Karpas-422 (cell line): ENCODE data around the gene CHCHD6. TPM values are rescaled to one million over a fixed set of nuclear protein-coding genes. Genes with fewer than 3 reads are reported as not detected.

Experiments used
- DNase-seq: peaks from one replicate; pipeline ENCODE4 v3.0.0-alpha.2; 2015
- H2AFZ ChIP-seq: fragments of 200-600 bp; sonication (generic); 2 replicates; pipeline ENCODE4 v1.6.1; 2014; ENCODE audit warnings: antibody characterized with exemption, low read length, mixed read lengths
- H3K27ac ChIP-seq: fragments of 200-600 bp; sonication (generic); 2 replicates; pipeline ENCODE4 v1.5.1; 2014; ENCODE audit warnings: mild to moderate bottlenecking, low read length, moderate library complexity
- H3K27me3 ChIP-seq: fragments of 200-600 bp; sonication (generic); 2 replicates; pipeline ENCODE4 v1.6.1; 2014; ENCODE audit warnings: low read length, mixed read lengths
- H3K36me3 ChIP-seq: fragments of 200-600 bp; sonication (generic); 2 replicates; pipeline ENCODE4 v1.6.1; 2014; ENCODE audit warnings: low read length, mixed read lengths; ENCODE audit not compliant: insufficient read depth
- H3K4me1 ChIP-seq: fragments of 200-600 bp; sonication (generic); 2 replicates; pipeline ENCODE4 v1.6.1; 2014; ENCODE audit warnings: mild to moderate bottlenecking, low read length, mixed read lengths
- H3K4me2 ChIP-seq: fragments of 200-600 bp; sonication (generic); 2 replicates; pipeline ENCODE4 v1.6.1; 2014; ENCODE audit warnings: low read length, low read depth, mild to moderate bottlenecking; ENCODE audit not compliant: poor library complexity, severe bottlenecking
- H3K4me3 ChIP-seq: fragments of 200-600 bp; sonication (generic); 2 replicates; pipeline ENCODE4 v1.5.1; 2014; ENCODE audit warnings: mild to moderate bottlenecking, antibody characterized with exemption, low read length, mixed read lengths
- H3K79me2 ChIP-seq: fragments of 200-600 bp; sonication (generic); 2 replicates; pipeline ENCODE4 v1.6.1; 2014; ENCODE audit warnings: mild to moderate bottlenecking, low read length, mixed read lengths
- H3K9ac ChIP-seq: fragments of 200-600 bp; sonication (generic); 2 replicates; pipeline ENCODE4 v1.6.0; 2014; ENCODE audit warnings: low read length
- H3K9me2 ChIP-seq: fragments of 200-600 bp; sonication (generic), shearing (Covaris generic); replicated peaks from 2 replicates; pipeline ENCODE4 v1.6.0; 2014; ENCODE audit warnings: mild to moderate bottlenecking, low read length, moderate library complexity; ENCODE audit not compliant: insufficient read depth
- H3K9me3 ChIP-seq: fragments of 300-700, 200-600 bp; sonication (generic); 2 replicates; pipeline ENCODE4 v1.6.1; 2014; ENCODE audit warnings: low read length, mixed read lengths
- H4K20me1 ChIP-seq: fragments of 200-600 bp; sonication (generic); 2 replicates; pipeline ENCODE4 v1.6.1; 2014; ENCODE audit warnings: mild to moderate bottlenecking, antibody characterized with exemption, low read length, low read depth; ENCODE audit not compliant: insufficient read depth
- total RNA-seq: library from RNA; depleted of rRNA; stranded (reverse); fragments of >200 nt; shearing (Covaris generic); gene quantifications from 2 replicates; pipeline ENCODE4 v1.2.3, GENCODE V29; 2014; ENCODE audit warnings: low replicate concordance

CHCHD6 gene
- total RNA-seq, 1 experiment from 2014 or later = 12.8 TPM

- H3K27me3 ChIP-seq = no peaks in the 10 kb centered on the region
These were observed 30.2 kb downstream of the CHCHD6 start for GRCh38 chr3:126734106-126734723.

DNA sequence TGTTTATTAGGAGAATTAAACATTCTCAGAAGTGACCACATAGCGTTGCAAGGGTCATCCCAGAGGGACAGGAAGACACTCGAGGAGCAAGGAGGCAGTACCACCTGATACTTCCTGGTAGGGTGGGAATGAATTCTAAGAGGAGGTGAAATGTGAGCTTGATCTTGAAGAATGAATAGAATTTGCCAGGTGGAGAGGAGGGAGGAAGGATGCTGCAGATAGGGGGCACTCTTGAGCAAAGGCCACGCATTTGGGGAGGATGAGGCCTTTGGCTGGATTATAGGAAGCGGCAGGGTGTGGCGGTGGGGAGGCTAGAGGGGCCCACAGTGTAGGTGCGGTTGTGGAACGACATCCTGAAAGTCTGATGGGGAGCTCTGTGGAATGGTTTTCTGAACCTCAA lies 33.5 kb downstream of the CHCHD6 start:
- no peak for DNase-seq
- no peak overlapping the region for H3K4me3 ChIP-seq
- H3K4me2 ChIP-seq = no peak overlapping the region
- H3K79me2 ChIP-seq = no peaks in the 10 kb centered on the region
- H3K9ac ChIP-seq = no peak overlapping the region
- H2AFZ ChIP-seq = no peak overlapping the region
- H3K9me2 ChIP-seq = no peaks in the 10 kb centered on the region
- H3K4me1 ChIP-seq = no peaks in the 10 kb centered on the region
- no peaks in the 10 kb centered on the region for H3K9me3 ChIP-seq
- no peak overlapping the region for H3K27ac ChIP-seq
- peaks cover 23% of the 10 kb centered on the region for H4K20me1 ChIP-seq
- H3K27me3 ChIP-seq = no peaks in the 10 kb centered on the region
- no peaks in the 10 kb centered on the region for H3K36me3 ChIP-seq

More at GRCh38 chr3:126734106-126734723, 30.2 kb downstream of the CHCHD6 start:
- H3K27ac ChIP-seq = no peak overlapping the region
- H3K9ac ChIP-seq = no peak overlapping the region
- no peaks in the 10 kb centered on the region for H3K9me2 ChIP-seq
- peaks cover 23% of the 10 kb centered on the region for H4K20me1 ChIP-seq
- no peak overlapping the region for H3K4me2 ChIP-seq
- H3K4me3 ChIP-seq = no peak overlapping the region
- no peaks in the 10 kb centered on the region for H3K36me3 ChIP-seq
- no peaks in the 10 kb centered on the region for H3K4me1 ChIP-seq
- no peaks in the 10 kb centered on the region for H3K79me2 ChIP-seq
- no peak for DNase-seq
- no peak overlapping the region for H2AFZ ChIP-seq
- H3K9me3 ChIP-seq = no peaks in the 10 kb centered on the region

DNA sequence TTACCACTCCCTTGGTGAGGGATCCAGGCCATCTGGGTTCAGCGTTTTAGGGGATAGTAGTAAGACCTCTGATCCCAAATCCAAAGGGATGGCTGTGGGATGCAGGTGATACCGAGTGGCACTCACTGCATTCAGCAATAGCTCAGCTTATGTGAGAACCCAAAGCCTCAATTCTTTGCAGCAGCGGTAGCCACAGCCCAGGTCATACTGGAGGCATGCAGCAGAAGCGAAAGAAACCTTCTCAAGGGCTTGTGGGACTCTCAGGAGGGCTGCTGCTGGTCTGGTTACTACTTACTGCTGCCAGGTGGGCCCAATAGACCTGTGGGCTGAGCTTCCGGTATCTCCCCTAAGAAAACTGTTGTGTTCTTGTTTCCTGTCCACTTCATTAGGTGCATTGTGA lies 38.0 kb downstream of the CHCHD6 start:
- Histone ChIP-seq H3K9me3 (no peaks in the 10 kb centered on the region), H3K27me3 (no peaks in the 10 kb centered on the region), H3K9me2 (no peaks in the 10 kb centered on the region), H3K4me2 (no peak overlapping the region), H2AFZ (no peak overlapping the region), H3K27ac (no peak overlapping the region), H3K4me1 (no peaks in the 10 kb centered on the region), H3K4me3 (no peak overlapping the region), H4K20me1 (peaks cover 39% of the 10 kb centered on the region; the same call in 1 of the 2 replicates), H3K9ac (no peak overlapping the region), H3K79me2 (no peaks in the 10 kb centered on the region), H3K36me3 (no peaks in the 10 kb centered on the region)
- DNase-seq = no peak

DNA sequence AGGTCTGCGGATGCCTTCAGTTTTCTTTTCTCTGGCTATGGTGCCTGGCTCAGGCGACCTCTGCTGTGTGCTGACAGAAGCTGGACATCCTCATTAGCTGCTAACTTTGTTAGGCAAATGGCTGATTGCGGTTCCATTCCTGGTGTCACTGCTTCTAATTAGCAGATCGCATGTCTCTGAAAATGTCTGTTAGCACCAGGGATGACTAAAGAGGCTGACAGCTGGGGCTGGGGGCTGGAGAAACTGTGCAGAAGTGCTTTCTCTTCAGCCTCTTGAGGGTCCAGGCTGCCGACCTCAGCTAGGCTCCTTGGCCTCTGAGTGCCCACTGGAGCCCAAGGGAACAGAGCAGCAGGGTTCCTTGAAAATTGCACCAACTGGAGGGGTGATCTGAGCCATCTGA lies 39.3 kb downstream of the CHCHD6 start:
- H3K9ac ChIP-seq = no peak overlapping the region
- H3K9me2 ChIP-seq = no peaks in the 10 kb centered on the region
- H4K20me1 ChIP-seq = peaks cover 31% of the 10 kb centered on the region; the same call in 1 of the 2 replicates
- H3K9me3 ChIP-seq = no peaks in the 10 kb centered on the region
- no peak overlapping the region for H3K4me3 ChIP-seq
- no peaks in the 10 kb centered on the region for H3K79me2 ChIP-seq
- no peak overlapping the region for H3K4me2 ChIP-seq
- no peaks in the 10 kb centered on the region for H3K36me3 ChIP-seq
- H3K4me1 ChIP-seq = no peaks in the 10 kb centered on the region
- no peak overlapping the region for H3K27ac ChIP-seq
- no peak overlapping the region for H2AFZ ChIP-seq
- H3K27me3 ChIP-seq = no peaks in the 10 kb centered on the region
- no peak for DNase-seq

DNA sequence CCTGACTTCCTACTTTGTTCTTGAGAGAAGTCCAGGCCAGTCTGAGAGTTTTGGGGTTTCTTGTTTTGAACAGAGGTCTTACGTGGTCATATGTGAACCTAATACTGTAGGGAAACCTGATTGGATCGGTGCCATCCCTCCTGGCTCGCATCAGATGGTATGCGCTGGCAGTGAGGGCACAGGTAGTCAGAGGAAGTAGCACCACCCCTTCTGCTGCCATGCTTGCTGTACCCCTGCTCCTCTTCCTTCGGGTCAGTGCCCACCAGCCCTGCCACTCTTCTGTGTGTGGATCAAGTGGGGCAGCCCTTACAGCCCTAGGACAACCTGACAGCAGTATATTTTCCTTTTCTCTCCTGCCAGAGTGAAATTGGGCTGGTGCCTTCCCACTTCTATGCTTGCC lies 39.7 kb downstream of the CHCHD6 start:
- H3K79me2 ChIP-seq = no peaks in the 10 kb centered on the region

GRCh38 chr3:126745760-126746394 lies 41.8 kb downstream of the CHCHD6 start:
- Histone ChIP-seq H3K27ac (no peak overlapping the region), H3K4me3 (no peak overlapping the region), H2AFZ (no peak overlapping the region), H3K36me3 (no peaks in the 10 kb centered on the region), H3K4me2 (no peak overlapping the region), H3K79me2 (no peaks in the 10 kb centered on the region), H3K27me3 (no peaks in the 10 kb centered on the region), H3K9me2 (no peaks in the 10 kb centered on the region), H3K9me3 (no peaks in the 10 kb centered on the region), H3K9ac (no peak overlapping the region), H4K20me1 (peaks cover 31% of the 10 kb centered on the region; the same call in 1 of the 2 replicates), H3K4me1 (no peaks in the 10 kb centered on the region)
- no peak for DNase-seq

More for the DNA sequence above, 39.7 kb downstream of the CHCHD6 start:
- DNase-seq = no peak
- Histone ChIP-seq H3K4me3 (no peak overlapping the region), H3K9me3 (no peaks in the 10 kb centered on the region), H3K27ac (no peak overlapping the region), H3K36me3 (no peaks in the 10 kb centered on the region), H4K20me1 (peaks cover 30% of the 10 kb centered on the region; the same call in 1 of the 2 replicates), H3K9ac (no peak overlapping the region), H3K4me1 (no peaks in the 10 kb centered on the region), H3K4me2 (no peak overlapping the region), H3K9me2 (no peaks in the 10 kb centered on the region), H3K27me3 (no peaks in the 10 kb centered on the region), H2AFZ (no peak overlapping the region)

DNA sequence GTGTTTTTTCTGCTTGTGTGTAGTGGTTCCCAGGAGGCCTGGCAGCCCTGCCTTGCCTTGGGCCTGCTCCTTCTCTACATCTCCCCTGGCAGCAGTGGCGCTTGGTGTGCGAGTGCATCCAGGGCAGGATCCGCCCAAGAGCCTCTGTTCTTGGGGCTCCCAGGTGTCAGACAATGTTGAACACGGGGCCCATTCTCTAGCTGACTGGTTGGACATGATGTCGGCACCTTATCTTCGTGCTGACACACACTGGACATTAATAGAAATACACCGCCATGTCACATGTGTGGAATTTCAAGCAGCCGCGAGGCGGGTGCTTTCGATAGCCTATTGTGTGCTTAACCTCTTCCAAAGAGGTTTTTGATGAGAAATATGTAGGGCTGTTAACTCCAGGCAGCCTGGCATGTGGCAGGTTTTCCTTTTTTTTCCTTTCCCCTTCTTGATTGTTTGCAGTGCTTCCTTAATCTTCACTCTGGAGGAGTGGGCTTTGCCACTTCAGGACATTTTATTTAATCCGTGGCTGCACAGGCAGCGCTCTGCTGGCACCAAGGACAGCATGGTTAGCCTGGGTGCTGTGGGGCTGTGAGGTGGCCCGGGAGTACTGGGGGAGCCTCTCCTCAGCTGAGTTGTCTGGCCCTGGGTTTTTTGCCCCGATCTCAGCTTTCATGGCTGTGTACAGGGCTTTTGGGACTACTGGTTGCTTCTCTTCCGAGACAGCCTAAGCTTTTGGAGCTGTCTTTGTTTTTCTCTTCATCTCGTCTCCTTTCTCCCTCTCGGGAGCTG lies 42.5 kb downstream of the CHCHD6 start:
- Histone ChIP-seq H2AFZ (no peak overlapping the region), H3K27ac (no peak overlapping the region)
- DNase-seq = no peak

DNA sequence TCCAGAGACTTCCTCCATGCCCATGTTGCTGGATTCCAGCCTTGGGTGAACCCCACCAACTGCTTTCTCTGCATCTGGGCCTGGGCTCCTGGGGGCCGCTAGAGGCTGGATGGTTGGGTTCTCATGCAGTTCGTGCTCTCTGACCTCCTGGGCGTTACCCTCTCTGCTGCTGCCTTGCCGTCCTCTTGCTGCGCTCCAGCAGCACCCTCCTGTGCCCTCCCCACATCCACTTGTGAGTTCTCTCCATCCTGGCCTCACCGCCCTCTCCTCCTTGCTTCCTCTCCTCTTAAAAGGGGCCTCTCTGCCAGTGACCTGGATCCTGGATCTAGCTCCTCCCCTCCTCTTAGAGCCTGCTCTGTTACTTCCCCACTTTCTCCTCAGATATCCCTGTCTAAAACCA lies 43.7 kb downstream of the CHCHD6 start:
- no peaks in the 10 kb centered on the region for H3K9me2 ChIP-seq

More for the DNA sequence above, 42.5 kb downstream of the CHCHD6 start:
- H3K4me2 ChIP-seq = no peak overlapping the region
- no peak overlapping the region for H3K9ac ChIP-seq
- H3K4me1 ChIP-seq = no peaks in the 10 kb centered on the region
- H3K4me3 ChIP-seq = no peak overlapping the region
- H4K20me1 ChIP-seq = peaks cover 31% of the 10 kb centered on the region; the same call in 1 of the 2 replicates
- H3K27me3 ChIP-seq = no peaks in the 10 kb centered on the region
- no peaks in the 10 kb centered on the region for H3K9me3 ChIP-seq
- H3K36me3 ChIP-seq = no peaks in the 10 kb centered on the region
- H3K9me2 ChIP-seq = no peaks in the 10 kb centered on the region
- no peaks in the 10 kb centered on the region for H3K79me2 ChIP-seq

More for the DNA sequence above, 43.7 kb downstream of the CHCHD6 start:
- H3K9ac ChIP-seq = no peak overlapping the region
- H2AFZ ChIP-seq = no peak overlapping the region
- no peaks in the 10 kb centered on the region for H3K36me3 ChIP-seq
- H3K4me1 ChIP-seq = no peaks in the 10 kb centered on the region
- no peak for DNase-seq
- no peak overlapping the region for H3K4me3 ChIP-seq
- H3K4me2 ChIP-seq = no peak overlapping the region
- peaks cover 38% of the 10 kb centered on the region; the same call in 1 of the 2 replicates for H4K20me1 ChIP-seq
- H3K79me2 ChIP-seq = no peaks in the 10 kb centered on the region
- no peaks in the 10 kb centered on the region for H3K27me3 ChIP-seq
- no peak overlapping the region for H3K27ac ChIP-seq
- H3K9me3 ChIP-seq = no peaks in the 10 kb centered on the region
